Measurements from ENCODE around the gene CACYBP. TPM values are rescaled to one million over a fixed set of nuclear protein-coding genes. Genes with fewer than 3 reads are reported as not detected.

The CACYBP gene
- total and polyA plus RNA-seq, 2 of the 13 experiments (the other 11 are each of a cell fraction or from before 2014, with no cell fraction given) = 18.4 to 183 TPM

DNA sequence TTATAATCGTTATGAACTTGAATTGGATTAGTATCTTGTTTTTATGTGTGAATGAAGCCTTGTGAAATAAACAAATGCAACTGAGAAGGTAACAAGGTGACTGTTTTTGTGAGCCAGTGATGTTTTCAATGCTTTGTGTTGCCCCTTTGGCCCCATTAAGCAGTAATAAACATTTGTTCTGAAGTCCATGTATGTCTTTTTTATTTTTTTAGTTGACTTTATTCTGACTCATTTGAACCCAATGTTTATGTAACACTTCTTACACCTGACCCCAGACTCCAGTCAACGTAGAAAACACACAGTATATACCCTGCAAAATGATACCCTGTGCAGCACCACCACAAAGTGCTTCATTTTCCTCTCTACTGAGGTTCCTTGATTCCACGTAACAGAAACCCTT, 4.6 kb upstream of the CACYBP start (continued):
- TF ChIP-seq FOXA3 (CRISPR knock-in tag; IDR thresholded peaks at IDR 0.05) (peak; percentile 41; the same call in 1 of the 2 replicates), EP300 (IDR thresholded peaks at IDR 0.05; ENCODE audit: low read depth in 2 of 2, low read length in 2 of 2) (peak in 1 of 2 experiments; percentile 27; a peak in 1 of 4 replicates), EP300 (CRISPR knock-in tag; IDR thresholded peaks at IDR 0.05; ENCODE audit: borderline replicate concordance) (no peak), PLRG1 (conservative IDR thresholded peaks at IDR 0.05) (no peak), ZBTB44 (CRISPR knock-in tag; IDR thresholded peaks at IDR 0.05) (no peak), NR2F1 (CRISPR knock-in tag; IDR thresholded peaks at IDR 0.05) (peak in 1 of 2 experiments; percentile 46; a peak in 1 of 4 replicates), FOXP1 (IDR thresholded peaks at IDR 0.05) (no peak), FOXP1 (CRISPR knock-in tag; IDR thresholded peaks at IDR 0.05) (peak; percentile 58)
- TF ChIP-seq, protein P1, sequence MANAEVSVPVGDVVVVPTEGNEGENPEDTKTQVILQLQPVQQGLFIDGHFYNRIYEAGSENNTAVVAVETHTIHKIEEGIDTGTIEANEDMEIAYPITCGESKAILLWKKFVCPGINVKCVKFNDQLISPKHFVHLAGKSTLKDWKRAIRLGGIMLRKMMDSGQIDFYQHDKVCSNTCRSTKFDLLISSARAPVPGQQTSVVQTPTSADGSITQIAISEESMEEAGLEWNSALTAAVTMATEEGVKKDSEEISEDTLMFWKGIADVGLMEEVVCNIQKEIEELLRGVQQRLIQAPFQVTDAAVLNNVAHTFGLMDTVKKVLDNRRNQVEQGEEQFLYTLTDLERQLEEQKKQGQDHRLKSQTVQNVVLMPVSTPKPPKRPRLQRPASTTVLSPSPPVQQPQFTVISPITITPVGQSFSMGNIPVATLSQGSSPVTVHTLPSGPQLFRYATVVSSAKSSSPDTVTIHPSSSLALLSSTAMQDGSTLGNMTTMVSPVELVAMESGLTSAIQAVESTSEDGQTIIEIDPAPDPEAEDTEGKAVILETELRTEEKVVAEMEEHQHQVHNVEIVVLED (CRISPR knock-in tag; IDR thresholded peaks at IDR 0.05; ENCODE audit: borderline replicate concordance) = no peak
- TF ChIP-seq, protein P2, sequence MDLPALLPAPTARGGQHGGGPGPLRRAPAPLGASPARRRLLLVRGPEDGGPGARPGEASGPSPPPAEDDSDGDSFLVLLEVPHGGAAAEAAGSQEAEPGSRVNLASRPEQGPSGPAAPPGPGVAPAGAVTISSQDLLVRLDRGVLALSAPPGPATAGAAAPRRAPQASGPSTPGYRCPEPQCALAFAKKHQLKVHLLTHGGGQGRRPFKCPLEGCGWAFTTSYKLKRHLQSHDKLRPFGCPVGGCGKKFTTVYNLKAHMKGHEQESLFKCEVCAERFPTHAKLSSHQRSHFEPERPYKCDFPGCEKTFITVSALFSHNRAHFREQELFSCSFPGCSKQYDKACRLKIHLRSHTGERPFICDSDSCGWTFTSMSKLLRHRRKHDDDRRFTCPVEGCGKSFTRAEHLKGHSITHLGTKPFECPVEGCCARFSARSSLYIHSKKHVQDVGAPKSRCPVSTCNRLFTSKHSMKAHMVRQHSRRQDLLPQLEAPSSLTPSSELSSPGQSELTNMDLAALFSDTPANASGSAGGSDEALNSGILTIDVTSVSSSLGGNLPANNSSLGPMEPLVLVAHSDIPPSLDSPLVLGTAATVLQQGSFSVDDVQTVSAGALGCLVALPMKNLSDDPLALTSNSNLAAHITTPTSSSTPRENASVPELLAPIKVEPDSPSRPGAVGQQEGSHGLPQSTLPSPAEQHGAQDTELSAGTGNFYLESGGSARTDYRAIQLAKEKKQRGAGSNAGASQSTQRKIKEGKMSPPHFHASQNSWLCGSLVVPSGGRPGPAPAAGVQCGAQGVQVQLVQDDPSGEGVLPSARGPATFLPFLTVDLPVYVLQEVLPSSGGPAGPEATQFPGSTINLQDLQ (CRISPR knock-in tag; IDR thresholded peaks at IDR 0.05) = no peak

Measured in HepG2 (cell line).